HG03457 (cell line): ENCODE results near the gene PSMB7.

Experiments
- ATAC-seq: cut with Tn5 transposase; IDR thresholded peaks from one replicate; pipeline ENCODE4 v1.9.1; 2021; ENCODE audit warnings: moderate number of reproducible peaks; ENCODE audit not compliant: unreplicated experiment

Gene PSMB7

DNA sequence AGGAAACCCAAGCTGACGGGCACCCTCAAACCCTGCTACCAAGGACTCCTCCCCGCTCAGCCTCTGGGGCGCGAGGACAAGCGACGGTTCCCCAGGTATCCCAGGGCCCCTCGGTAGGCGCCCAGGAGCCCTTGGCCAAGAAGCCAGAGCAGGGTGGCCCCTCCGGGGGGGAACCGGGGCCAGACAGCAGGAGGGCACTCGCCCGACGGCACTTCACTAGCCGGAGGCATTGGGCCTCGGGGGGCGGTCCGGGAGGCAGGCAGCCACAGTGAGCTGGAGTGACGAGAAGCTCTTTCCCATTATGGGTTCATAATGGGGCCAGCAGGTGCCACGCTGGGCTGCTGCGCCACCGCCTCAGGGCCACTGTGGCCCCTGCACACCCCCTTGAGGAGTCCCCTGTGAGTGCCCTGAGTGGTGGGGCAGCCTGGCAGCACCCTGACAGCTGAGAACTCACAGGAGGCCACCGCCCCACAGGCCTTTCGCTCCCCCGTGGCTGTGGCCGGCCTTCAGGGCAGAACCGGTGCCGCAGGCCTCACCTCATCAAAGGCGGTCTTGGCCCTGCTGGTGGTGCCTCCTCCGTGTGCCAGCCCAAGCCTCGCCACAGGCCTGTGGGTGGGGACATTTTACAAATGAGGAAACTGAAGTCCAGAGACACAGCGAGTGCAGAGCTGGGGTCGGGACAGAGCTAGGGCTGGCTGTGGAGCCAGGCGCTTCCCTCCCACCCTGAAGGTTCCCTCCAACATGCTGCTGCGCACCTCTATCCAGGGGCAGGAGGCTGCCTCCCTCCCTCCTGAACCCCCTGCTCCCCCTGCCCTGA lies 68.7 kb downstream of the PSMB7 start:
- ATAC-seq: no peak

GRCh38 chr9:124345751-124346281 lies 69.4 kb downstream of the PSMB7 start:
- ATAC-seq: no peak

GRCh38 chr9:124345063-124345462 lies 70.2 kb downstream of the PSMB7 start:
- ATAC-seq: no peak

DNA sequence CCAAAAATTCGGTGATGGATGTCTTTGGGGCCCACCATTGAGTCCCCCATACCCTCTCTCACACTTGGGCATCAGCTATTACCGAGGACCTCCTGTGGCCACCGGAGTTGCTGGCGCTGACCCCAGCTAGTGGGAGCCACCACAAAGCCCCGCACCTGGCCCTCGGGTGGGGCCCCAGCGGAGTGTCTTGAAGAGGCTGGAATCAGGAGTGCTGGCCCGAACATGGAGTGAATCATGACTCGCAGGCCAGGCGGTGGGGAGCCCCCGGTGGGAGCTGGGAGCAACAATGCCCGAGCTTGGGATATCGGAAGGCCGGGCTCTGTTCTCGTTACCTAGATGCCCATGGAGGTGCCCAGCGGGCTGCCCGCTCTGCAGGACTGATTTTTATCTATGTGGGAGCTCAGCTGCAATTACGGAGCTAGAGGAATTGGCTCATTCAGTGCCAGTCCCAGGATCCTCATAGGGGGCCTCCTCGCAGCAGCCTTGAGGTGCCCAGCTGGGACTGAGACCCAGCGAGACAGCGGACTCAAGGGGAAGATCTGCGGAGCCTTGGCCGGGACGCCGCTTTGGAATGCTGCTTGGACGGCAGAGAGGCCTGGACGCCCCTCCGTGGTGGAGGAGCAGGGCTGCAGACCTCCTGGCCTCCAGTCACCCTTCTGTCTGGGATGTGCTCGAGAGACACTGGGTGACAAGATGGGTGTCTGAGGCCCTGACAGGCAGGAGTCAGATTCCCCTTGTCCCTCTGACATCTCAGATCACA lies 70.8 kb downstream of the PSMB7 start:
- ATAC-seq: no peak

GRCh38 chr9:124343533-124344290 lies 71.5 kb downstream of the PSMB7 start:
- no peak for ATAC-seq

- no peak for ATAC-seq
Observed at GRCh38 chr9:124342776-124343485, 72.3 kb downstream of the PSMB7 start.

GRCh38 chr9:124342402-124342775 lies 72.9 kb downstream of the PSMB7 start:
- ATAC-seq: no peak

DNA sequence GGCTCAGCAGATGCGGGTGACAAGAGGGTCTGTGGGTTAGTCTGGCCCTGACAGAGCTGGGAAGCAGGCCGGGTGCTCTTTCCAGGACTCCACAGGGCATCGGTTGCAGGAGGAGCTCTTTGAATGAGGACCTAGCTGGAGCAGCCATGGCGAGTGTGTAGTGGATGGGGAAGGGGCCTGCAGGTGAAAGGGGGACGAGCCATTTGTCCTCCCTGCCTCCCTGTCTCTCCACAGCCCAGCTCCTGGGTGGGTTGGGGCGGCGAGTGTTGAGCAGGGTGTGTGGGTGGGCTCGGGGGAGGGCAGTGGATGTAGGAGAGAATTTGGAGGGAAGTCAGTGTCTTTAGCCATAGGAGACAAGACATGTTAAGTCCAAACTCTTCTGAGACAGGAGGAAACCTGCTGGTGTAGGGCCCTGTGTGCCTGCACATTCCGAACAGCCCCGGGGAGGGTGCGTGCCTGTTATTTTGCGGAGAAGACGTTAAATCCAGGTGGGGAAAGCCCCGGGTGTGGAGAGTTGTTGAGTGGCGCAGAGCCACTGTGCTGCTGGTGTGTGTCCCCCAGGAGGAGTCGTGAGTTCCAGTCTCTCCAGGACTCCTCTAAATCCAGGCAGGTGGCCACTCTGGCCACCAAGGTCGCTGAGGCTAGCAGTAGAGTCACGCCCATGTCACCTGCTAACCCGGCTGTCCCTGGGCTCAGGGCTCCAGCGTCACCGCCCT lies 73.6 kb downstream of the PSMB7 start:
- no peak for ATAC-seq

DNA sequence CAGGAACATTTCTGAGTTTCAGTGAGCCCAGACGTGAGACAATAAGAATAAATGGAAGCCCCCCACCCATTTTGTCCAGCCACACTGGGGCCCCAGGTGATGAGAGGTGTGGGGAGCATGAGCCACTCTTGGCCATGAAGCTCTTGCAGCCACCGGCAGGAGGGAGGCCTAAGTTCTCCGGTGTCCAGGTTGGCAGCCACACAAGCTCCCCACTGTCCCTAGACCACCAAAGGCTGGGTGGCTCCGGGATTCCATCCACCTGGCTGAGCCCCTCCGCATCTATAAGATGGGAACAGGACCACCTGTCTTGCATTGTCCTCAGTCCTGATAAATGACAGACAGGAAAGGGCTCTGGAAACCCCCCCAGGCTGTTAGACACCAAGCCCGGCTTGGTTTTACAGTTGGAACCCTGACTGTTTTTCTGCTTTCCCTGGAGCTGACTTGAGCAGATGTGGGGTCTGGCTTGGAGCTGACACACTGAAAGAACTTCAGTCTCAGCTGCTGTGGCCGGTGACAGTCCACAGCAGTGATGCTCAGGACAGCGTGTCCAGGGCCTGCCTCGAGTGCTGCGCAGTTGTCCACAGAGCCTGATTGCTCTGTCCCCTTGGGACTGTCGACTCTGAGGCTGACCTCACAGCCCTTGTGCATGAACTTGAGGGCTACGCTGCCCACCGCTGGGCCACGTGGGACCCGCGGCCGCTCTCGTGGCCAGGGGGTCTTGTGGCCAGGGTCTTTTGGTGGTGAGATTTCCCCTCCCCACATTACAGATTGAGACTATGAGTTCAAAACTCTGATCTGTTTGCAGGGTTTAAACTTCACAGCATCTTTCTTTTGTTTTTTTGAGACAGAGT lies 74.8 kb downstream of the PSMB7 start:
- ATAC-seq: no peak

GRCh38 chr9:124339603-124340146 lies 75.6 kb downstream of the PSMB7 start:
- no peak for ATAC-seq

DNA sequence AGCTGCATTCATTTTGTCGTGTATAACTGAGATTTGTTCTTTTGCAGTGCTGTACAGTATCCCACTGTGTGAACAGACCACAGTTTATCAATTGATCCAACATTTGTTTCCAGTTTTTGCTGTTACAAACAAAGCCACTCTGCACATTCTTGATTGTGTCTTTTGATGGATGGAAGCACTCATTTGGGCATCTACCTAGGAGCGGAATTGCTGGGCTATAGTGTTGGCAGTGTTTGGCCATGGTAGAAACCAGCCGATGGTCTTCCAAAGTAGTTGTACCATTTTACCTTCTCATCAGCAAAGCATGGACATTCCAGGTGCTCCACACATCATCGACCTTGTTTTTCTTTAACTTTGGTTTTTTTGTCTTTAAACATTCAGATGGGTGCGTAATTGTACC lies 77.7 kb downstream of the PSMB7 start:
- ATAC-seq: no peak

GRCh38 chr9:124335320-124335707 lies 79.9 kb downstream of the PSMB7 start:
- no peak for ATAC-seq

GRCh38 chr9:124334568-124335319 lies 80.5 kb downstream of the PSMB7 start:
- no peak for ATAC-seq

DNA sequence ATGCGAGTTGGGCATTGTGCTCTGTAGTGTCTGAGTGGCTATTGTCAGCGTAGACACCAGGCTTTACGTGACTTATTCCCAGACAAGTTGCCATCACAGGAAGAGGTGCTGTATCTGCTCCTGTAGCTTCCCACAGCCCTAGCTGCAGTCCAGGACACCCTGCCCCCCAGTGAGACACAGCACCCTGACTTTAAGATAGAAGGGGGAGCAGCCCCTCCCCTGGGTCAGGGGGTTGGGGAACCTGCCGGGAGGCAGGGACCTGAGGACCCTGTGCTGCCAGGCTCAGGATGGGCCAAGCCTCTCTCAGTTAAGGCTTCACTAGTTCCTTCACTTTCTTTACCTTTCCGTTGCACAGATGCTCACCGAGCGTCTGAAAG lies 82.1 kb downstream of the PSMB7 start:
- ATAC-seq: no peak

GRCh38 chr9:124332361-124333202 lies 82.7 kb downstream of the PSMB7 start:
- ATAC-seq: no peak

GRCh38 chr9:124331580-124331979 lies 83.7 kb downstream of the PSMB7 start:
- no peak for ATAC-seq

DNA sequence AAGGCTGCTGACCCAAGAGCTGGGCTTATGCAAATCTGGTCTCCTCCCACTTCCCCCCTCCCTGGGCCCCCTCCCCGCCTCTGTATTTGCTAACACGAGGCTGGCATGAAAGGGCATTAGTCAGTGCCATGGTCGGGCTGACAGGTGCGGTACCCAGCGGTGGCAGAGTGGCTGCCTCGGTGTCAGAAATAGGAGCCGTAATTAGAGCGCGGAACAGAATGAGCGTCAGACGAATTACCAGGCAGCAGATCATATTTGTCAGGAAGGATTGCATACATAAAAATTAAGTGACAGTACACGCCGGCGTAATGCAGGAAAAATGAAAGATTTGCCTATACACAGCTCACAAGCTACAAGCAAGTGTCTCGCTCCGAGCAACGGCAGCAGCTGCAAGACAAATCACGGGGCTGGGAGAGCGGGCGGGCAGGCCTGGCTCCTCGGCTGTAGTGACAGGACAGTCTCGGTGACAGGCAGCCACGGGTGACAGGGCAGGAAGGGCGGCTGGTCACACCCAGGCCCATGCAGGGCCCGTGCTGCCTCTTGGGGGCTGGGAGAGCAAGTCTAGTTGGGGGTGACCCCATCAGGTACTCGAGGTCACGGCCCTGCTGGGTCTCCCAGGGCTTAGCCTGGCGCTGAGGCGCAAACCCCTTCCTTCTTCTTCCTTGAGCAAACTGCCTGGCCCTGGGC lies 85.1 kb downstream of the PSMB7 start:
- no peak for ATAC-seq
